Endothelial cell of umbilical vein (primary cell): ENCODE measurements around the gene ALDH3B2. TPM values are rescaled to one million over a fixed set of nuclear protein-coding genes. Genes with fewer than 3 reads are reported as not detected.

Source experiments
- BruUV-seq: library from RNA; stranded (reverse); fragments of 400-500 nt; replicated peaks from 2 replicates; lab custom pipeline; 2021; lab: Mats Ljungman, UMichigan
- CTCF ChIA-PET: fragments of 300-600, 350-600 bp; sonication (Branson Sonifier 250); formaldehyde crosslinking; loops from one replicate; lab custom pipeline; 2021; ENCODE audit warnings: antibody characterized with exemption, inconsistent platforms; lab: Charles Lee
- POLR2A ChIA-PET: fragments of 300-600, 350-600 bp; sonication (Branson Sonifier 250); formaldehyde crosslinking; loops from one replicate; lab custom pipeline; 2021; ENCODE audit warnings: antibody characterized with exemption, inconsistent platforms; lab: Charles Lee
- DNase-seq: peaks from one replicate; pipeline ENCODE4 v3.0.0-alpha.2; 2011; ENCODE audit warnings: low read depth, low spot score
- FAIRE-seq: peaks from 2 replicates; lab custom pipeline; 2011; peaks lifted over from hg19 to GRCh38; lab: Jason Lieb, UNC
- H2AFZ ChIP-seq: 2 replicates; pipeline ENCODE4 v1.6.0; 2012; ENCODE audit warnings: low read depth, low read length, control low read depth, inconsistent platforms
- H3K27ac ChIP-seq: 2 replicates; pipeline ENCODE4 v1.5.1; 2011; ENCODE audit warnings: low read depth, mild to moderate bottlenecking, control low read depth, low read length, moderate library complexity; ENCODE audit not compliant: insufficient read depth
- H3K27me3 ChIP-seq, 2 experiments: 2 replicates each; pipeline versions ENCODE4 v1.6.0 to v1.6.1; 2011; ENCODE audit warnings: low read length in 2 of 2, mixed read lengths in 1 of 2; ENCODE audit not compliant: control insufficient read depth in 2 of 2, insufficient read depth in 2 of 2
- H3K36me3 ChIP-seq, 2 experiments: 2 replicates in 1 of 2; 3 replicates in 1 of 2; pipeline ENCODE4 v1.5.1; 2011; ENCODE audit warnings: low read length in 2 of 2, mild to moderate bottlenecking in 1 of 2, moderate library complexity in 1 of 2; ENCODE audit not compliant: control insufficient read depth in 2 of 2, insufficient read depth in 2 of 2; ENCODE audit errors: extremely low read depth in 1 of 2
- H3K4me1 ChIP-seq: 3 replicates; pipeline ENCODE4 v1.5.1; 2011; ENCODE audit warnings: mild to moderate bottlenecking, low read length; ENCODE audit not compliant: control insufficient read depth, insufficient read depth; ENCODE audit errors: extremely low read depth
- H3K4me2 ChIP-seq: 2 replicates; pipeline ENCODE4 v1.6.1; 2011; ENCODE audit warnings: low read length, control low read depth, mixed read lengths; ENCODE audit not compliant: insufficient read depth
- H3K4me3 ChIP-seq, 3 experiments: fragments of 200-600 bp in 1 of 3; sonication (generic), shearing (Covaris generic) in 1 of 3; replicated peaks in 1 of 3; 2 replicates each; pipeline ENCODE4 v1.5.1; 2011 to 2016; ENCODE audit warnings: control low read depth in 3 of 3, low read length in 3 of 3, mild to moderate bottlenecking in 2 of 3, inconsistent platforms in 1 of 3, low read depth in 1 of 3, moderate library complexity in 1 of 3; ENCODE audit not compliant: insufficient read depth in 1 of 3
- H3K79me2 ChIP-seq: 2 replicates; pipeline ENCODE4 v1.6.0; 2012; ENCODE audit warnings: low read length, inconsistent platforms; ENCODE audit not compliant: control insufficient read depth, insufficient read depth
- H3K9ac ChIP-seq: replicated peaks from 2 replicates; pipeline ENCODE3; 2011; ENCODE audit warnings: low read length, control low read depth; ENCODE audit not compliant: insufficient read depth; ENCODE audit errors: extremely low read depth
- H3K9me1 ChIP-seq: replicated peaks from 3 replicates; pipeline ENCODE4 v1.6.0; 2011; ENCODE audit warnings: mild to moderate bottlenecking, low read length; ENCODE audit not compliant: control insufficient read depth, insufficient read depth; ENCODE audit errors: extremely low read depth
- H3K9me3 ChIP-seq: replicated peaks from 2 replicates; pipeline ENCODE4 v1.5.1; 2012; ENCODE audit warnings: low read length, inconsistent platforms; ENCODE audit not compliant: control insufficient read depth, insufficient read depth
- H4K20me1 ChIP-seq: replicated peaks from 2 replicates; pipeline ENCODE3; 2011; ENCODE audit warnings: mild to moderate bottlenecking, low read length; ENCODE audit not compliant: control insufficient read depth, insufficient read depth; ENCODE audit errors: extremely low read depth
- CTCF ChIP-seq, 2 donors: IDR thresholded peaks; 1 replicate in 1 of 2; 2 replicates in 1 of 2; pipeline ENCODE4 v1.5.1; 2011; ENCODE audit warnings: low read length in 2 of 2, mild to moderate bottlenecking in 2 of 2, moderate library complexity in 2 of 2, control low read depth in 1 of 2, inconsistent platforms in 1 of 2, low read depth in 1 of 2; ENCODE audit not compliant: insufficient read depth in 1 of 2; ENCODE audit errors: extremely low read depth in 1 of 2
- EZH2 ChIP-seq: IDR thresholded peaks from 2 replicates; pipeline ENCODE4 v1.6.1; 2012; ENCODE audit warnings: borderline replicate concordance, low read depth, mild to moderate bottlenecking, moderate library complexity, low read length, inconsistent platforms; ENCODE audit not compliant: severe bottlenecking
- FOS ChIP-seq: IDR thresholded peaks from 2 replicates; pipeline ENCODE4 v1.6.1; 2011; ENCODE audit warnings: mild to moderate bottlenecking, low read length, moderate library complexity, borderline replicate concordance; ENCODE audit not compliant: insufficient read depth
- GATA2 ChIP-seq: IDR thresholded peaks from 2 replicates; pipeline ENCODE4 v1.7.0; 2011; ENCODE audit warnings: low read depth, mild to moderate bottlenecking, moderate library complexity, mixed read lengths, low read length; ENCODE audit not compliant: insufficient read length, insufficient read depth
- JUN ChIP-seq: IDR thresholded peaks from 2 replicates; pipeline ENCODE4 v1.6.1; 2011; ENCODE audit warnings: borderline replicate concordance, low read depth; ENCODE audit not compliant: insufficient read length, insufficient read depth
- MYC ChIP-seq: IDR thresholded peaks from one replicate; pipeline ENCODE4 v1.6.1; 2011; ENCODE audit warnings: mild to moderate bottlenecking, low read depth, low read length
- POLR2A ChIP-seq: IDR thresholded peaks from 2 replicates; pipeline ENCODE4 v1.6.1; 2012; ENCODE audit warnings: low read depth, mild to moderate bottlenecking, control low read depth, low read length
- dilution Hi-C: fragments of 300-500 bp; cut with MboI; formaldehyde crosslinking; loops from one replicate; pipeline ENCODE4 v1.15.0; 2019; ENCODE audit warnings: low sequenced_read_pairs; ENCODE audit not compliant: extremely low pct_ligation_motif_present
- intact Hi-C: fragments of 100-400 bp; cut with micrococcal nuclease; formaldehyde crosslinking; loops from one replicate; pipeline ENCODE4 v1.10.0; 2022
- polyA plus RNA-seq, 4 experiments: library from polyadenylated mRNA; depleted of rRNA in 3 of 4; stranded (reverse) in 3 of 4; unstranded in 1 of 4; fragments of >200 nt; gene quantifications; 2 replicates each; pipeline versions ENCODE4 v1.2.1 to v1.2.3, GENCODE V29; 2011 to 2012; ENCODE audit warnings: missing spikeins in 1 of 4
- total RNA-seq: library from RNA; stranded (reverse); gene quantifications from 2 replicates; pipeline ENCODE4 v1.2.3, GENCODE V29; 2021

ALDH3B2 gene
- total and polyA plus RNA-seq, 2 donors (not counting 3 experiments of a cell fraction or from before 2014, with no cell fraction given) = not detected

- Histone ChIP-seq H3K4me3 (no peak overlapping the region), H3K36me3 (no peaks in the 10 kb centered on the region), H3K79me2 (no peaks in the 10 kb centered on the region), H4K20me1 (no peaks in the 10 kb centered on the region), H3K27me3 (no peaks in the 10 kb centered on the region), H3K9ac (no peak overlapping the region), H3K27ac (no peak overlapping the region), H2AFZ (no peak overlapping the region), H3K9me1 (no peaks in the 10 kb centered on the region), H3K4me2 (no peak overlapping the region), H3K4me1 (no peaks in the 10 kb centered on the region), H3K9me3 (no peaks in the 10 kb centered on the region)
- POLR2A ChIA-PET = interaction anchor here (0.6 kb wide), 1 partner anchor 60 kb away, joined by 3 read pairs; no protein-coding TSS in a partner anchor
- no peak for DNase-seq
- BruUV-seq = no TSS peak
- intact Hi-C loops (no loop called here), dilution Hi-C loops (no loop called here)
- TF ChIP-seq JUN (no peak), GATA2 (no peak), EZH2 (no peak), POLR2A (no peak), MYC (no peak), CTCF (IDR thresholded peaks at IDR 0.05; ENCODE audit: extremely low read depth in 1 of 2, insufficient read depth in 1 of 2, low read depth in 1 of 2, low read length in 2 of 2) (no peak), FOS (no peak)
- no peak for FAIRE-seq
- CTCF ChIA-PET = interaction anchor here (0.7 to 2.2 kb wide), 2 partner anchors 11 to 18 kb away, joined by 4 to 12 read pairs; partner anchors contain the start of gene NUDT8
Measured at GRCh38 chr11:67640758-67641337, 33.6 kb downstream of the ALDH3B2 start.
